Activated naive CD4-positive, alpha-beta T cell treated with anti-CD3 and anti-CD28 coated beads for 36 hours (primary cell): Measurements from ENCODE around the gene PRDM11. TPM values are rescaled to one million over a fixed set of nuclear protein-coding genes. Genes with fewer than 3 reads are reported as not detected.
"Not testable (repeated sequence)": the region's sequence is repeated elsewhere in the genome, so short reads cannot be mapped to it uniquely, and the experiment has no call there.

Experiments
- CTCF ChIA-PET: fragments of 350-600 bp; sonication (Branson Sonifier 250); formaldehyde crosslinking; loops from one replicate; lab custom pipeline; 2021; ENCODE audit warnings: antibody characterized with exemption; lab: Charles Lee
- DNase-seq: peaks from one replicate; pipeline ENCODE4 v3.0.0-alpha.2; 2020
- H3K27ac Mint-ChIP-seq: one replicate; pipeline ENCODE4 v1.8.0; 2021; ENCODE audit warnings: mild to moderate bottlenecking, mixed read lengths
- H3K27me3 Mint-ChIP-seq: one replicate; pipeline ENCODE4 v1.8.0; 2021; ENCODE audit warnings: low read depth, mixed read lengths
- H3K36me3 Mint-ChIP-seq: one replicate; pipeline ENCODE4 v1.8.0; 2021; ENCODE audit warnings: low read depth, mixed read lengths
- H3K4me1 Mint-ChIP-seq: one replicate; pipeline ENCODE4 v1.8.0; 2021; ENCODE audit warnings: low read depth, mixed read lengths
- H3K4me3 Mint-ChIP-seq: one replicate; pipeline ENCODE4 v1.8.0; 2021; ENCODE audit warnings: mild to moderate bottlenecking, moderate library complexity, mixed read lengths
- H3K9me3 Mint-ChIP-seq: one replicate; pipeline ENCODE4 v1.8.0; 2021; ENCODE audit warnings: mixed read lengths
- intact Hi-C: fragments of 100-400 bp; cut with micrococcal nuclease; formaldehyde crosslinking; loops from one replicate; pipeline ENCODE4 v1.15.1; 2023
- total RNA-seq, 2 experiments: library from RNA; stranded (reverse); gene quantifications; one replicate each; pipeline ENCODE4 v1.2.3, GENCODE V29; 2021

The PRDM11 gene
- total RNA-seq, 2 experiments from 2014 or later = 0.81 to 1.3 TPM

DNA sequence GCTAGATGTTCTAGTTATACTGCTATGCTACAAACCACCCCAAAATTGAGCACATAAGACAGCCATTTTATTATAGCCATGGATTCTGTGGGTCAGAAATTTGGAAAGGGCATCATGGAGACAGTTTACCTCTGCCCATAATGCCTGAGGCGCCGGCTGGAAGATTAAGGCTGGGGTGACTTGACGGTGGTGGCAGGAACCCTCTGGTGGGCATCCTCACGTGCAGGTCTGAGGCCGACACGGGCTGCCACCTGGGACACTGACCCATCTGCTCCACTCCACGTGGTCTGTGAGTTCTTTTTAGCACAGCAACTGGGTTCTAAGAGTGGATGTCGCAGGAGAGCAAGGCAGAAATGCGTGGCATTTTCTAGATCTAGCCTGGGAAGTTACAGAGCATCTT is 40.0 kb upstream of the PRDM11 start:
- H3K4me1 Mint-ChIP-seq = peaks cover 12% of the 10 kb centered on the region
- H3K9me3 Mint-ChIP-seq = no peaks in the 10 kb centered on the region
- intact Hi-C loops = loop anchor here (10.0 kb wide), 1 partner anchor 482 kb away; no protein-coding TSS in a partner anchor
- no peak for DNase-seq
- H3K27ac Mint-ChIP-seq = no peak overlapping the region
- CTCF ChIA-PET = interaction anchor here (0.7 to 21.8 kb wide), 8 partner anchors 9 to 187 kb away, joined by 3 to 741 read pairs (median 4); no protein-coding TSS in a partner anchor
- peaks cover 13% of the 10 kb centered on the region for H3K27me3 Mint-ChIP-seq
- H3K36me3 Mint-ChIP-seq = no peaks in the 10 kb centered on the region
- H3K4me3 Mint-ChIP-seq = no peak overlapping the region

DNA sequence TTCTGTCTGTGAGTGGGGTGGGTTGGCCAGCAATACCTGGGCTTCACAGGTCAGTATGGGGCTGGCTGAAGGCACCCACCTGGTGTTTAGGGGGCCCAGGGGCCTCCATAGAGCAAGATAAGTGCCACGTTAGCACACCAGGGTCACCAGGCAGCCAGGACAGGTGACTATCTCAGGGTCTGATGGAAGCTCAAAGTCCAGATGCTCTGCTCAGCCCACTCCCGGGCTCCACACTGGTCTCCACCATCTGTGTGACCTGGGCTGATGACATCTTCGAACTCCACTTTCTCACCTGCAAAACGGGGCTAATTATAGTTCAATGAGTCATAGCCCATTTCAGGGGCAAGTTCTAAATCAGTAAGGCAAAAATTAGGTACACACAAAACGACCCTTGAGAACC is 39.4 kb upstream of the PRDM11 start:
- H3K4me3 Mint-ChIP-seq = no peak overlapping the region
- peaks cover 13% of the 10 kb centered on the region for H3K27me3 Mint-ChIP-seq
- H3K36me3 Mint-ChIP-seq = no peaks in the 10 kb centered on the region
- H3K9me3 Mint-ChIP-seq = no peaks in the 10 kb centered on the region
- H3K4me1 Mint-ChIP-seq = peaks cover 12% of the 10 kb centered on the region
- H3K27ac Mint-ChIP-seq = no peak overlapping the region
- intact Hi-C loops = loop anchor here (10.0 kb wide), 1 partner anchor 482 kb away; no protein-coding TSS in a partner anchor
- CTCF ChIA-PET = interaction anchor here (5.6 to 21.8 kb wide), 2 partner anchors 174 to 226 kb away, joined by 71 to 741 read pairs; no protein-coding TSS in a partner anchor
- DNase-seq = no peak

- CTCF ChIA-PET = interaction anchor here (1.1 to 21.8 kb wide), 3 partner anchors 23 to 224 kb away, joined by 4 to 741 read pairs (median 71); no protein-coding TSS in a partner anchor
Observed at GRCh38 chr11:45108070-45109064, 38.1 kb upstream of the PRDM11 start.

GRCh38 chr11:45109400-45109799 is 37.0 kb upstream of the PRDM11 start:
- Mint-ChIP-seq H3K4me3 (no peak overlapping the region), H3K9me3 (no peaks in the 10 kb centered on the region), H3K27ac (no peak overlapping the region), H3K27me3 (peaks cover 20% of the 10 kb centered on the region), H3K36me3 (no peaks in the 10 kb centered on the region), H3K4me1 (no peaks in the 10 kb centered on the region)
- intact Hi-C loops = loop anchor here (10.0 kb wide), 1 partner anchor 485 kb away; no protein-coding TSS in a partner anchor
- CTCF ChIA-PET = interaction anchor here (1.1 to 21.8 kb wide), 11 partner anchors 22 to 223 kb away, joined by 4 to 741 read pairs (median 8); no protein-coding TSS in a partner anchor
- DNase-seq = no peak

More at GRCh38 chr11:45108070-45109064, 38.1 kb upstream of the PRDM11 start:
- no peaks in the 10 kb centered on the region for H3K9me3 Mint-ChIP-seq
- intact Hi-C loops = loop anchor here (10.0 kb wide), 1 partner anchor 484 kb away; no protein-coding TSS in a partner anchor
- DNase-seq = no peak
- H3K4me1 Mint-ChIP-seq = no peaks in the 10 kb centered on the region
- H3K36me3 Mint-ChIP-seq = no peaks in the 10 kb centered on the region
- H3K4me3 Mint-ChIP-seq = no peak overlapping the region
- no peak overlapping the region for H3K27ac Mint-ChIP-seq
- H3K27me3 Mint-ChIP-seq = peaks cover 19% of the 10 kb centered on the region

- Mint-ChIP-seq H3K27me3 (peaks cover 24% of the 10 kb centered on the region), H3K4me3 (no peak overlapping the region), H3K9me3 (no peaks in the 10 kb centered on the region), H3K4me1 (no peaks in the 10 kb centered on the region), H3K27ac (no peak overlapping the region), H3K36me3 (no peaks in the 10 kb centered on the region)
- intact Hi-C loops = loop anchor here (1.0 to 10.0 kb wide), 4 partner anchors 70 to 664 kb away; no protein-coding TSS in a partner anchor
- peak; percentile 40 for DNase-seq
- CTCF ChIA-PET = interaction anchor here (0.6 to 21.8 kb wide), 39 partner anchors 10 to 266 kb away, joined by 3 to 741 read pairs (median 5); no protein-coding TSS in a partner anchor
Observed at GRCh38 chr11:45110562-45110961, 35.9 kb upstream of the PRDM11 start.

DNA sequence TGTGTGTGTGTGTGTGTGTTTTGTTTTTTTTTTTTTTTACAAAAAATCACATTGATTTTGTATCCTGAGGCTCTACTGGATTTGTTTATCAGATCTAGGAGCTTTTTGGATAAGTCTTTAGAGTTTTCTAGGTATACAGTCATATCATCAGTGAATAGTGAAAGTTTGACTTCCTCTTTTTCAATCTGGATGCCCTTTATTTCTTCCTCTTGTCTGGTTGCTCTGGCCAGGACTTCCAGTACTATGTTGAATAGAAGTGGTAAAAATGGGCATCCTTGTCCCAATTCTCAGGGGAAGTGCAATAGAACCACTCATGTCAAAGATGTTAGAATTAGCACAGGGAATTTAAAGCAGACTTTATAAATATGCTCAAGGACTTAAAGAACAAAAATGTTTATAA is 32.6 kb upstream of the PRDM11 start:
- Mint-ChIP-seq H3K27ac (no peak overlapping the region), H3K9me3 (no peaks in the 10 kb centered on the region), H3K27me3 (peaks cover 28% of the 10 kb centered on the region), H3K4me1 (no peaks in the 10 kb centered on the region), H3K4me3 (no peak overlapping the region), H3K36me3 (no peaks in the 10 kb centered on the region)
- CTCF ChIA-PET = interaction anchor here (1.5 to 4.8 kb wide), 4 partner anchors 177 to 219 kb away, joined by 6 to 35 read pairs (median 9); no protein-coding TSS in a partner anchor
- no peak for DNase-seq
- intact Hi-C loops = loop anchor here (10.0 kb wide), 1 partner anchor 661 kb away; no protein-coding TSS in a partner anchor

DNA sequence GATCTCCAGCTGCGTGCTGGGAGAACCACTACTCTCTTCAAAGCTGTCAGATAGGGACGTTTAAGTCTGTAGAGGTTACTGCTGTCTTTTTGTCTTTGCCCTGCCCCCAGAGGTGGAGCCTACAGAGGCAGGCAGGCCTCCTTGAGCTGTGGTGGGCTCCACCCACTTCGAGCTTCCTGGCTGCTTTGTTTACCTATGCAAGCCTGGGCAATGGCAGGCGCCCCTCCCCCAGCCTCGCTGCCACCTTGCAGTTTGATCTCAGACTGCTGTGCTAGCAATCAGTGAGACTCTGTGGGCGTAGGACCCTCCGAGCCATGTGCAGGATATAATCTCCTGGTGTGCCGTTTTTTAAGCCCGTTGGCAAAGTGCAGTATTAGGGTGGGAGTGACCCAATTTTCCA is 18.6 kb upstream of the PRDM11 start:
- H3K4me3 Mint-ChIP-seq, intact Hi-C loops, H3K4me1 Mint-ChIP-seq, H3K9me3 Mint-ChIP-seq, DNase-seq, H3K27ac Mint-ChIP-seq, H3K36me3 Mint-ChIP-seq, CTCF ChIA-PET: not testable (repeated sequence)
- H3K27me3 Mint-ChIP-seq = peaks cover 22% of the 10 kb centered on the region

DNA sequence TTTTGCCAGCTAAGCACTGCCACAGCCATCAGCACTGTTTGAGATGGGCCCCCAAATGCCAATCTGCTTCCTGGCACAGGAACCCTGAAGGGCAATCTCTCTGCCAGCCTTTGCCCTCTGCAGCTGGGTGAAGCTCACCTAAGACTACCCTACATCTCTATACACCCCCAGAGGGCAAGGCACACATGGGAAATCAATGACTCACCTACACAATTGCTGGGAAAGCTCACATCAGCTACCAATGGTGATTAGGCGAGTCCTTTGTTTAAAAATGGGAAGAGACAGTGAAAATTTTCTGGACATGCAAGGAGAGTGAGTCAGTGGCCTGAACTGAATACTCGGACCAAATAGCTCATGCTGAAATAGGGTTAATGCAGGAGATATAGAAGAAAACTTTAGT is 12.6 kb upstream of the PRDM11 start:
- Mint-ChIP-seq H3K9me3 (no peaks in the 10 kb centered on the region), H3K27me3 (peaks cover 32% of the 10 kb centered on the region), H3K27ac (no peak overlapping the region), H3K4me1 (no peaks in the 10 kb centered on the region), H3K4me3 (no peak overlapping the region), H3K36me3 (peaks cover 2% of the 10 kb centered on the region)
- intact Hi-C loops = no loop called here
- CTCF ChIA-PET = interaction anchor here (0.8 kb wide), 1 partner anchor 206 kb away, joined by 4 read pairs; no protein-coding TSS in a partner anchor
- no peak for DNase-seq

GRCh38 chr11:45141171-45141570 is 5.3 kb upstream of the PRDM11 start:
- H3K27ac Mint-ChIP-seq = no peak overlapping the region
- intact Hi-C loops = no loop called here
- H3K9me3 Mint-ChIP-seq = no peaks in the 10 kb centered on the region
- H3K27me3 Mint-ChIP-seq = peaks cover 11% of the 10 kb centered on the region
- DNase-seq = no peak
- no peaks in the 10 kb centered on the region for H3K36me3 Mint-ChIP-seq
- CTCF ChIA-PET = interaction anchor here (0.6 to 1.9 kb wide), 2 partner anchors 31 to 842 kb away, joined by 3 to 9 read pairs; no protein-coding TSS in a partner anchor
- peaks cover 5% of the 10 kb centered on the region for H3K4me1 Mint-ChIP-seq
- H3K4me3 Mint-ChIP-seq = no peak overlapping the region

- CTCF ChIA-PET = interaction anchor here (0.6 to 1.9 kb wide), 2 partner anchors 31 to 843 kb away, joined by 3 to 9 read pairs; no protein-coding TSS in a partner anchor
- no peaks in the 10 kb centered on the region for H3K36me3 Mint-ChIP-seq
- no peak overlapping the region for H3K4me3 Mint-ChIP-seq
- peaks cover 11% of the 10 kb centered on the region for H3K27me3 Mint-ChIP-seq
- DNase-seq = no peak
- H3K9me3 Mint-ChIP-seq = no peaks in the 10 kb centered on the region
- peaks cover 5% of the 10 kb centered on the region for H3K4me1 Mint-ChIP-seq
- H3K27ac Mint-ChIP-seq = no peak overlapping the region
- intact Hi-C loops = no loop called here
Observed at GRCh38 chr11:45141631-45142030, 4.8 kb upstream of the PRDM11 start.

GRCh38 chr11:45142241-45143055 is 4.0 kb upstream of the PRDM11 start:
- intact Hi-C loops = no loop called here
- Mint-ChIP-seq H3K27ac (no peak overlapping the region), H3K9me3 (no peaks in the 10 kb centered on the region), H3K27me3 (peaks cover 11% of the 10 kb centered on the region), H3K4me3 (no peak overlapping the region), H3K36me3 (no peaks in the 10 kb centered on the region), H3K4me1 (peaks cover 5% of the 10 kb centered on the region)
- CTCF ChIA-PET = interaction anchor here (0.7 to 1.9 kb wide), 3 partner anchors 32 to 629 kb away, joined by 3 to 5 read pairs (median 3); no protein-coding TSS in a partner anchor
- no peak for DNase-seq
